GM21528 (cell line): Measurements from ENCODE around the gene CMIP.

Experiments used
- ATAC-seq: cut with Tn5 transposase; IDR thresholded peaks from one replicate; pipeline ENCODE4 v1.9.1; 2021; ENCODE audit warnings: mild to moderate bottlenecking, moderate library complexity; ENCODE audit not compliant: unreplicated experiment, low FRiP score

CMIP gene

DNA sequence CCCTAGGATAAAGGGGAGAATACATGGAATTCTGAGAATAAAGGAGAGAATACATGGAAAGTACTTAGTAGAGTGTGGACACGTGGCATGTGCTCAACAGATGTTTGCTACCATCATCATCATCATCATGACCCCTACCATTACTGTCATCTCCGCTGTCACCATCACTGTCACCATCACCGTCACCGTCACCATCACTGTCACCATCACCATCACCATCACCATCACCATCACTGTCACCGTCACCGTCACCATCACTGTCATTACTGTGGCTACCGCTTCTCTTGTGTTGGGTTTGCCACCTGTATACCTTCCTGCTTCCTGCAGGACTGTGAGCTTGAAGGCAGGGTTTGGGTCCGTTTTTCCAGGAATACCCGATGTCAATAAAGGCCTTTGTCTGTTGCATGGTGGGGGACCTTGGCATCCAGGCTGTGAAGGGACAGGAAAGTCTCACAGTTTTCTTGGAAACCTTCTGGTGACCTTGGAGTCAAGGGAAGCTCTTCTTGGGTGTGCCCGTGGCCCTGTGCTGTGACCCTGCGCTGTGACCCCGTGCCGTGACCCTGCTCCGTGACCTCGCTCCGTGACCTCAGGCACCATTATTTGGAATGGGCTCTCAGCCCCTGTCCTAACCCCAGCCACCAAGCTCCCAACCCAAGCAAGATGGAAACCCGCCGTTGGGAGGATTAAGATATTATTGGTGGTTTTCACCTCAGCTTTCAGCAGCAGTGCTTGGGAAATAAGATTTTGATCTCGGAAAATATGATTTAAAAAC lies 14.4 kb downstream of the CMIP start:
- ATAC-seq: no peak

DNA sequence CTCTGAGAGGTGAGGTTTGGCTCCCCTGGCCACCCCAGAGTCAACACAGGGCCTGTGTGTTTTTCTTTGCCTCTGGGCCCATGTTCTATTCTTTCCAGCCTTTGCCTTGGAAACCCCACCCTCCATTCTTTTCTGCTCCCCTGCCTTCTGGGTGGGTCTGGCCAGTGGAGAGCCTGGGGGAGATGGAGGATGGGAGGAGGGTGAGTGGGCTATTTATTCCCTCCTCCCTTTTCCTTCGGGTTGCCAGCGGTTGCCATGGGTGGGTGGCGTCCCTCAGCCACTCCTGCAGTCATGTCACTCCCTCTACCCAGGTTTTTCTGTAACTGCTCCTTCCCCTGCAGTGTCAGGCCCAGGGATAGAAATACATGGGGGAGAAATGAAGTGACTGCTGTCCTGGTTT lies 15.5 kb downstream of the CMIP start:
- ATAC-seq: no peak

DNA sequence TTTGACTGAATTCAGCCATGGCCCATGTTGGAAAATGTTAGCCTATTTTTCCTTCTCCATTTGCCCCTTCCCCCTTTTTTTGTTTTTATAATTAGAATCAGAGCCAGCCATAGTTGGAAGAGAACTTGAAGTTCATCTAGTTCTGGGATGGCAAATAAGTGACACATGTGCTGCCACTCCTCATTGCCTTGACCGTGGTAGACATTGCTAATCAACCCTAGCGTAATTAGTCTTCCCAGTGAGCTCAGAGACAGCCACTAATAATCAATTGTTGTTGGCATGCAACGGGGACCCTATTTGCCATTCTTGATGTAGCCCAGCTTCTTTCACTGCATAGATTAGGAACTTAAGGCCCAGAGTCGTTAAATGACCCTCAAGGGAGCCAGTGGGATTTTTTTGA lies 16.6 kb downstream of the CMIP start:
- ATAC-seq: no peak

DNA sequence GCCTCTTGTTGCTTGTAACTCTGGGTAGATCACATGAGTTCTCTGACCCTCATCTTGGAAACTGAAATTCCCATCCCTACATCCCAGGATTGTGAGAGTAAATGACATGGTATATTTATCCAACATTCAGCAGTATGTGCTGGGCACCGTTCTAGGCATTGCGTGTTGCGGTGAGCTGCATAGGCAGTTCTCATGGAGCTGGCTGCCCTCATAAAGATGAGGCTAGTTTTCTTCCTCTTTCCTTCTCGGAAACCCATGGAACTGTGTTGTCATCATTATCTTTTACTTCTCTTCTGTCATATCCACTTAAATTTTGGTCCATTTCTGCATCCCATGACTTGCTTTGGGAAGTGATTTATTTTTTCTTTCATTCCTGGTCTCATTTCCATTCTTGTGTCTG lies 17.2 kb downstream of the CMIP start:
- no peak for ATAC-seq

GRCh38 chr16:81462683-81463082 lies 18.1 kb downstream of the CMIP start:
- no peak for ATAC-seq

- no peak for ATAC-seq
Measured at GRCh38 chr16:81463296-81463890, 18.8 kb downstream of the CMIP start.

DNA sequence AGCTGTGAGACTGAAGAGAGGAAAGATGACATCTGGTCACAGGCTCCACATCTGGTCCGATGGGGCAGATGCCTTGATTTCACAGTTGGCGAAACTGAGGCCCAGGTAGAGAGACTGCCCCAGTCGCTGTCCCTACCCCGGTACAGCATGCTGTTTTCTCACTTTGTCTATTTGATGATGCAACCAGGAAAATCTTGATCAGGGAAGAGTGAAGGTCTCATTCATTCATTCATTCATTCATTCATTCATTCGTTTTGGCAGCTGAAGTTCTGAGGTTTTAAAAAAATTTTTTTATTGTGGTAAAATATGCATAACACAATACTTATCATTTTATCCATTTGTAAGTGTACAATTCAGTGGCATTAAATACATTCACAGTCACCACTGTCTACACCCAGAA lies 19.7 kb downstream of the CMIP start:
- no peak for ATAC-seq

DNA sequence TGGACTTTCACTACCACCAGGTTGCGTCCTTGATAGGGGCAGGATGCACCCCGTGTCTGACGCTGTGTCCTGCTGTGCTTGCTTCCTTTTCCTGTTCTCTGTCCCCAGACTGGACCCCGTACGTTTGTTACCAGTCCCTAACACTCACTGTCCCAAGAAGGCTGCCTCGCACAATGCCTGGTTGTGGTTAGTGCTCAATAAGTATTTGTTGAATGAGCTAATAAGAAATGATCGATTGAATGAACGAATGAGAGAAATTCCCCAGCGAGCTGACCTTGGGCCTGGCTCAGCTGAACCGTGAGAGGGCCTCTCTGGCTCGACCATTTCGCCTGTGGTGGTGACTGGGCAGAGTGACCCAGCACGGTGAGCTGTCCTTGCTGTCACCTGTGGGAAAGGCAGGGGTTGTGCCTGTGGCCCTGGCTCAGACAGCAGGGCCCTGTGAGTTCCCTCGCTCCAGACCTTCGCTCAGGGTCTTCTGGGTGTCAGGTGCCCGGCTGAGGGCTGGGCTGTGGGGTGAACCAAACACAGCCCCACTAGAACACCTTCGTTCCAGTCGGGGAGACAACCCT lies 20.9 kb downstream of the CMIP start:
- ATAC-seq: no peak

DNA sequence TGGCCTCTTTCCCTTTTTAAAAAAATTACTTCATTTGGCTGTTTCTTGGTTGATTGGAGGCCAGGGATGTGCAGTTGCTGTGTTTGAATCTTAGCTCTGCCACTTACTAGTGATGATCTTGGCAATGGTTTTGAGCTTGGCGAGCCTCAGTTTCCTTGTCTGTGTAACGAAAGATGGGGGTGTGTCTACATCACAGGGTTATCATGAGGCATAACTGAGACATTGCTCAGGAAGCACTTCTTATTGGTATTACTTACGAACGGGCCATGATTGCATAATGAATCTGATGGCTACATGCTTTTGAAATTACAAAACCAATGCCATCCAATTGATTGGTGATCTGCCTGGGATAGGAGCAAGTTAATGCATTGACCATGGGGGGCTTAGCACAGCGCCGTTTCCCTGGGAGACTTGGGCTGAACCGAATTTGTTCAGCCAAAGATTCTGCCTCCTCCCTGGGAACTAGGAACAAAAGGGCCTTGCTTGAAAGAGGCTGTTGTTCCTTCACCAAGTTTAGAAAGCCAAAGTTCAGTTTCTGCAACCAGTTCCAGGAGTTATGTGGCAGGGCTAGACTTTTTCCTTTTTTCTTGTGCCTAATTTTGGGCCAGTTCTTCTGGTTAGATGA lies 21.9 kb downstream of the CMIP start:
- no peak for ATAC-seq

- ATAC-seq: no peak
Measured at GRCh38 chr16:81467072-81467471, 22.5 kb downstream of the CMIP start.

DNA sequence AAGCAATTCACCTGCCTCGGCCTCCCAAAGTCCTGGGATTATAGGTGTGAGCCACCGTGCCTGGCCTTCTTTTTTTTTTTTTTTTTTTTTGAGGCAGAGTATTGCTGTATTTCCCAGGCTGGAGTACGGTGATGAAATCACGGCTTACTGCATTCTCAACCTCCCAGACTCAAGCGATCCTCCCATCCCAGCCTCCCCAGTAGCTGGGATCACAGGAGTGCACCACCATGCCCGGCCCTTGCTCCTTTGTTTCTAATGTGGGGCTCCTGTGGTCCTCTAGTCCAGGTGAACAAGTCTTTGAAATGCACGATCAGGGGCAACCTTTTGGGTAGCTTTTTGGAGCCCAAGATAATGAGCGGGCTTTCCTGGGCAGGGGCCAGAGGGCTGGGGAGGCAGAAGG lies 23.2 kb downstream of the CMIP start:
- ATAC-seq: no peak

- no peak for ATAC-seq
Measured at GRCh38 chr16:81468269-81468902, 23.8 kb downstream of the CMIP start.

GRCh38 chr16:81469183-81469677 lies 24.6 kb downstream of the CMIP start:
- no peak for ATAC-seq

DNA sequence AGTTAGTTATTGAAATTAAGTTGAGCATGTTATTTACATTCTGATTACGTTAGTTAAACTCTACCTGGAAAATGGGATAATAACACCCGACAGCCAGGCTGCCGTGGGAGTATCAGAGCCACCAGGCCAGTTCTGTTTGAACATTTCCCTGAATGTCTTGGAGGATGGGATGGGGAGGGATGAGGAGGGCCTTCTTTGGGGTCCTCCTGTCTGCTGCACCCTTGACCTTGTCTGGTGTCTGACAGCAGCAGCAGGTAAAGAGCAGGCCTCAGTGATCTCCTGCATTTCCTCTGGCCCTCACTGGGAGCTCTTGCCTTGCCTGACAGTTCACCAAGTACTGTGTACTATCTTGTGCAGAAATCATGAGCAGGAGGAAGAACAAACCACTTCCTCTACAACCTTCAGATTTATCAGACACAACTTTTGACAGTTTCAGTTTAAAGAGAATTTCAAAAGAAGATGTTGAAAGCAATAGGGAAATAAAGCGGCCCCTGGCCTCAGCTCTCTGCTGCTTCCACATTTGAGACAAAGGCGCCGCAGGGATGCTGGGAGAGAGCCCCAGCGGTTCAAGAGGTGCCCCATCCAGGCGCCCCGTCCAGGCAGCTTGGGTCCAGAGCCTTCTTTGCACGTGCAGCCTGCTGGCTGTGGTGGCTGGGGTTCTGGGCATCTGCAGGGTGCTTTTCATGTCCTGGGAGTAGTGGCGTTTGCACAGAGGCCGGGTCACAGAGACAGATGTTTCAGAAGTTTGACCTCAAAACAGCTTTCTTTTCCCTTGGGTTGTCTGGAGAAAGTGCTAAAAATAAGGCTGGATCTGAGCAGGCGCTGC lies 25.3 kb downstream of the CMIP start:
- peak; percentile 78 for ATAC-seq

DNA sequence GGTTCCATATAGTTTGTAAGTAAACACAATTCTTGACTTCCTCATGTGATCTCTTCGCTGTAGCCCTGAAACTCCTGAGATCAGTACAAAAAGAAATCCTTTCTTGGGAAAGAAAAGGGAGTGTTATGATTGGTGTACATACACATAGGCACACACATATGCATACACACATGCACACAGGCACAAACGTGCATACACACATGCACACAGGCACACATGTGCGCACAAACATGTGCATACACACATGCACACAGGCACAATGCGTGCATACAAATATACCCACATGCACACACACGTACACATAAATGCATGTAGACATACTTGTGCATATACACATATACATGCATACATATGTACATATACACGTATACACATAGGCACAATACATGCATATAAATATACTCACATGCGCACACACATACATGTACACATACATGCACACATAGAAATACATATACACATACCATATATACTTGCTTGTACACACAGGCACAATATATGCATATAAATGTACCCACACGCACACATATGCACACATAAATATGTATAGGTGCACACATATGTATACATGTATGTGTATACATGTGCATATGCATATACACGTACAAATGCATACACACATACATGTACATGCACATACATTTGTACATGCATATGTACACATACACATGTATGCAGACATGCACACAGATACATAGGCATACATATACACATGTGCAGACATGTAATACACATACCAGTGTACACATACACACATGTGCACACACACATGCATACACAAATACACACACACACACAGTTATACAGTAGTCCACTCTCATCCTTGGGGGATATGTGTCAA lies 26.4 kb downstream of the CMIP start:
- ATAC-seq: no peak

- ATAC-seq: no peak
Measured at GRCh38 chr16:81471882-81472281, 27.3 kb downstream of the CMIP start.

DNA sequence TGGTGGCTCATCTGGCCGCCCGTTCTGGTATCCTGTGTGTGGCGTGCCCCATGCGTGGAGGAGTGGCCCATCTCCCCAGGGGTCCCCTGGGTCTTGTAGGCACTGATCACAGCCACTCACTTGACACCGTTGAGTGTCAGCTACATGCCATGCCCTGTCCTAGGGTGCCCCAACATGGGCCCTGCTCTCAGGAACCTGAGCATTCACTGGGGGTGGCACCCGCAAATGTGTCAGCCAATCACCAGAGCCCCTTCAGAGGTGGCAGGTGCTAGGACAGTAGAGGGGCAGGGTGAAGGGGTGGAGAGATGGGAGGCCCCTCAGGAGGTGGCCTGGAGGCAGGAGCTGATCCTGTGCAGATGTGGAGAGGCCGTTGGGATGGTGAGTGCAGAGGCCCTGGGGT lies 27.8 kb downstream of the CMIP start:
- no peak for ATAC-seq

- ATAC-seq: no peak
Measured at GRCh38 chr16:81473066-81473488, 28.5 kb downstream of the CMIP start.

- ATAC-seq: no peak
Measured at GRCh38 chr16:81473558-81473957, 28.9 kb downstream of the CMIP start.
